ENCODE measurements around the gene PTCD2. TPM values are rescaled to one million over a fixed set of nuclear protein-coding genes. Genes with fewer than 3 reads are reported as not detected.

PTCD2 gene
- total RNA-seq, 1 donor from 2014 or later: 3.4 TPM

- FAIRE-seq (no peak), DNase-seq (ENCODE audit: low read depth) (no peak)
- H3K36me3 ChIP-seq (ENCODE audit: control insufficient read depth, insufficient read depth, low read length): no peaks in the 10 kb centered on the region
- H3K4me3 ChIP-seq (ENCODE audit: low read depth, low read length): no peak overlapping the region
- TF ChIP-seq, protein P1, sequence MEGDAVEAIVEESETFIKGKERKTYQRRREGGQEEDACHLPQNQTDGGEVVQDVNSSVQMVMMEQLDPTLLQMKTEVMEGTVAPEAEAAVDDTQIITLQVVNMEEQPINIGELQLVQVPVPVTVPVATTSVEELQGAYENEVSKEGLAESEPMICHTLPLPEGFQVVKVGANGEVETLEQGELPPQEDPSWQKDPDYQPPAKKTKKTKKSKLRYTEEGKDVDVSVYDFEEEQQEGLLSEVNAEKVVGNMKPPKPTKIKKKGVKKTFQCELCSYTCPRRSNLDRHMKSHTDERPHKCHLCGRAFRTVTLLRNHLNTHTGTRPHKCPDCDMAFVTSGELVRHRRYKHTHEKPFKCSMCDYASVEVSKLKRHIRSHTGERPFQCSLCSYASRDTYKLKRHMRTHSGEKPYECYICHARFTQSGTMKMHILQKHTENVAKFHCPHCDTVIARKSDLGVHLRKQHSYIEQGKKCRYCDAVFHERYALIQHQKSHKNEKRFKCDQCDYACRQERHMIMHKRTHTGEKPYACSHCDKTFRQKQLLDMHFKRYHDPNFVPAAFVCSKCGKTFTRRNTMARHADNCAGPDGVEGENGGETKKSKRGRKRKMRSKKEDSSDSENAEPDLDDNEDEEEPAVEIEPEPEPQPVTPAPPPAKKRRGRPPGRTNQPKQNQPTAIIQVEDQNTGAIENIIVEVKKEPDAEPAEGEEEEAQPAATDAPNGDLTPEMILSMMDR (IDR thresholded peaks at IDR 0.05; ENCODE audit: insufficient read depth, low read length, severe bottlenecking): no peak
- H3K27me3 ChIP-seq (ENCODE audit: control insufficient read depth, insufficient read depth, low read length): no peaks in the 10 kb centered on the region
Measured at GRCh38 chr5:72369301-72369700, 49.1 kb downstream of the PTCD2 start.

DNA sequence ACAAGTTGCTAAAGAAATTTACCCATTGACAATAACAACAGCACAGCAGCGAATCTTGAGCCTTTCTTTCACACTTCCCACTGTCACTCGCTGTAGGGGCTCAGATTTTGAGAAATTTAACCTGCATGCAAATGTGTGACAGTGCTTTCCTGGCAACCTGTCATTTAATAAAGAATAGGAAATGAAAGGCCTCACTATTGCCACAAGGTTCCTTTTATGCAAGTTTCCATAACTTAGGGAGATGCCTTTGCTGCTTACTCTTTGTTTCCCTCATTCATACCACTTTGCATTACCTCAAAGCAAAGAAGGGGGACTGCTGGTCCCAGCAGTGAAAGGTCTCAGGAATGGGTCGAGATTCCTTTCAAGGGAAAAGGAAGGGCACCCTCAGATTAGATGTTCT, 49.5 kb downstream of the PTCD2 start:
- FAIRE-seq (no peak), DNase-seq (ENCODE audit: low read depth) (no peak)
- Histone ChIP-seq H3K27me3 (ENCODE audit: control insufficient read depth, insufficient read depth, low read length) (no peaks in the 10 kb centered on the region), H3K36me3 (ENCODE audit: control insufficient read depth, insufficient read depth, low read length) (no peaks in the 10 kb centered on the region), H3K4me3 (ENCODE audit: low read depth, low read length) (no peak overlapping the region)
- TF ChIP-seq, protein P1 (IDR thresholded peaks at IDR 0.05; ENCODE audit: insufficient read depth, low read length, severe bottlenecking): no peak

GRCh38 chr5:72372331-72372730, 52.2 kb downstream of the PTCD2 start:
- H3K36me3 ChIP-seq (ENCODE audit: control insufficient read depth, insufficient read depth, low read length): no peaks in the 10 kb centered on the region
- TF ChIP-seq, protein P1 (IDR thresholded peaks at IDR 0.05; ENCODE audit: insufficient read depth, low read length, severe bottlenecking): no peak
- H3K4me3 ChIP-seq (ENCODE audit: low read depth, low read length): no peak overlapping the region
- DNase-seq (ENCODE audit: low read depth): no peak
- H3K27me3 ChIP-seq (ENCODE audit: control insufficient read depth, insufficient read depth, low read length): no peaks in the 10 kb centered on the region
- no peak for FAIRE-seq

DNA sequence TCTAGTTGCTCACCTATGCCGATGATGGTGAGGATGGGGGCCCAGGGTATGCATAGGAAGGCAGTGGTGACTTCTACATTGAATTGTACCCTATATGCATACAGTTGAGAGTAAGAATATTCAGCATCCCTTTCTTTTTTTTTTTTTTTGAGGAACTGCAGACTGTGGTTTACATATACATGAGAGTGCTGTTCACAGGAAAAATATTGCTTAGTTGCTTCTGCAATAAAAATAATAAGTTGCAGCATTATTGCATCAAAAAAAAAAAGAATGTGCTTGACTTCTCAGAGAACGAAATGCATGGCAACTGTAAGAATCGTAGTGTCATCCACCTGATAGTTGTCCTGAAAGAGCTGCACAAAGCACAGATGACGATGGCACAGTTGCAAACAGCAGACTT, 52.8 kb downstream of the PTCD2 start:
- DNase-seq (ENCODE audit: low read depth): no peak
- TF ChIP-seq, protein P1 (IDR thresholded peaks at IDR 0.05; ENCODE audit: insufficient read depth, low read length, severe bottlenecking): no peak
- no peak for FAIRE-seq
- H3K27me3 ChIP-seq (ENCODE audit: control insufficient read depth, insufficient read depth, low read length): no peaks in the 10 kb centered on the region
- no peaks in the 10 kb centered on the region for H3K36me3 ChIP-seq (ENCODE audit: control insufficient read depth, insufficient read depth, low read length)
- H3K4me3 ChIP-seq (ENCODE audit: low read depth, low read length): no peak overlapping the region

DNA sequence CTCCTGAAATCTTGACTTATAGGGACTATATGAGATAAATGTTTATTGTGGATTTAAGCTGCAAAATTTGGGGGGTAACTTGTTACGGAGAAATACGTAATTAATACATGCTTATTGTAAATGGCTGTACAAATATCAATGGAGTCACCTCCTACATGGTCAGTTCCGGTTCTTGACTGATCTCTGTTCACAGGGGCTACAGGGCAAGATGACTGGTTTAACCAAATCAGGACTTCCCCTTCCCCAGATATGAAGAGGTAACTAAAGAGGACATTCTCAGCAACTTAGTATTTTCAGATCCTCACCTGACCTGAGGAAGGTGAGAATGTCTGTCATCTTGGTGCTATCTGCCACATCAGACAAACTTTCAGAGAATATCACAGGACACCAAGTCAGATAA, 54.7 kb downstream of the PTCD2 start:
- no peaks in the 10 kb centered on the region for H3K36me3 ChIP-seq (ENCODE audit: control insufficient read depth, insufficient read depth, low read length)
- no peak for FAIRE-seq
- DNase-seq (ENCODE audit: low read depth): no peak
- no peaks in the 10 kb centered on the region for H3K27me3 ChIP-seq (ENCODE audit: control insufficient read depth, insufficient read depth, low read length)
- H3K4me3 ChIP-seq (ENCODE audit: low read depth, low read length): no peak overlapping the region
- TF ChIP-seq, protein P1 (IDR thresholded peaks at IDR 0.05; ENCODE audit: insufficient read depth, low read length, severe bottlenecking): no peak

GRCh38 chr5:72376381-72376780, 56.2 kb downstream of the PTCD2 start:
- FAIRE-seq (no peak), DNase-seq (ENCODE audit: low read depth) (no peak)
- Histone ChIP-seq H3K36me3 (ENCODE audit: control insufficient read depth, insufficient read depth, low read length) (no peaks in the 10 kb centered on the region), H3K27me3 (ENCODE audit: control insufficient read depth, insufficient read depth, low read length) (no peaks in the 10 kb centered on the region), H3K4me3 (ENCODE audit: low read depth, low read length) (no peak overlapping the region)
- TF ChIP-seq, protein P1 (IDR thresholded peaks at IDR 0.05; ENCODE audit: insufficient read depth, low read length, severe bottlenecking): no peak
